ENCODE results near the gene WDFY3. TPM values are rescaled to one million over a fixed set of nuclear protein-coding genes. Genes with fewer than 3 reads are reported as not detected.

The WDFY3 gene
- total RNA-seq, 1 experiment from 2014 or later = 42.7 TPM

DNA sequence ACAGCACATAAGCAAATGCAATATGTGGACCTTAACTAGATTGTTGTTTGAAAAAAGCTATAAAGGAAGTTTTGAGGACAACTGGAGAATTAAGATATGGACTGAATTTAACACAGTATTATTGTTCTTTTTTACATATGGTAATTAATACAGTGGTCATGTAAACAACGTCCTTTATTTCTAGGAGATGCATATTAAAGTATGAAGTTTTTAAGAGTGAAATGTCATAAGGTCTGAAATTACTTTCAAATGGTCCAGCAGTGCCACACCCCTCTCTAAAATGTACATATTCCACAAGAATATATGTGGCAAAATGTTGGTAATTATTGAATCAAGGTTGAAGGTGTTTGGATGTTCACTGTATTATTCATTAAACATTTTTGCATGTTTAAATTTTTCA is 40.9 kb downstream of the WDFY3 start:
- peaks cover 6% of the 10 kb centered on the region for H3K36me3 Mint-ChIP-seq (ENCODE audit: insufficient read depth, unreplicated experiment)
- H3K4me1 ChIP-seq = peaks cover 8% of the 10 kb centered on the region; the same call in 1 of the 2 replicates
- no TSS peak for BruUV-seq (replicated peaks)
- TF ChIP-seq CTCF (IDR thresholded peaks at IDR 0.05; ENCODE audit: insufficient read depth in 1 of 2, low read depth in 1 of 2, low read length in 1 of 2, severe bottlenecking in 1 of 2, unreplicated experiment in 1 of 2) = no peak
- H3K9me3 ChIP-seq = no peaks in the 10 kb centered on the region
- ChIA-PET CTCF (no interaction called here), POLR2A (no interaction called here)
- H3K36me3 ChIP-seq (ENCODE audit: control insufficient read depth, insufficient read depth, low read length) = no peaks in the 10 kb centered on the region
- no peak for DNase-seq
- H3K4me3 Mint-ChIP-seq (ENCODE audit: unreplicated experiment) = no peak overlapping the region
- H3K9me3 Mint-ChIP-seq (ENCODE audit: unreplicated experiment) = no peaks in the 10 kb centered on the region
- H3K4me1 Mint-ChIP-seq (ENCODE audit: low read depth, unreplicated experiment) = peaks cover 9% of the 10 kb centered on the region
- H3K27ac Mint-ChIP-seq (ENCODE audit: unreplicated experiment) = no peak overlapping the region
- H3K27me3 ChIP-seq (replicated peaks; ENCODE audit: control insufficient read depth, insufficient read depth, low read length) = no peaks in the 10 kb centered on the region
- intact Hi-C loops (cut with micrococcal nuclease; ENCODE audit: unreplicated experiment) = no loop called here
- H3K4me3 ChIP-seq (ENCODE audit: low read depth, low read length) = no peak overlapping the region
- no peaks in the 10 kb centered on the region for H3K27me3 Mint-ChIP-seq (ENCODE audit: insufficient read depth, unreplicated experiment)

DNA sequence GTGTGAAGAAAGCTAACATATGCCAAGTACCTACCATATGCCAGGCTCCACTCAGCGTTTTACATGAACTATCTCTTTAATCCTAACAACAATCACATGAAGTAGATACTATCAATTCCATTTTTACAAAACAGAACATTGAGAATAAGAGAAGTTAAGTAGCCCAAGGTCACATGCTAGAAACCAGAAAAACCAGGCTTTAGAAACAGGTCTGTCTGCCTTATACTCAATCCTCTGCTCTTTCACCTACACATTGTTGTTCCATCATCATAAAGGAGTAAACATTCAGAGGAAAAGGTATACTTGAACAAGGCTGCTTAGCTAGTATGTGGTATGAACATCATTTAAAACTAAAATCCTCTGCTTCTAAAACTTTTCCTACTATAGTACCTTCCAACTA is 42.1 kb downstream of the WDFY3 start:
- no peak overlapping the region for H3K4me3 ChIP-seq (ENCODE audit: low read depth, low read length)
- ChIA-PET POLR2A (no interaction called here), CTCF (no interaction called here)
- Mint-ChIP-seq H3K4me3 (ENCODE audit: unreplicated experiment) (no peak overlapping the region), H3K4me1 (ENCODE audit: low read depth, unreplicated experiment) (peaks cover 9% of the 10 kb centered on the region), H3K36me3 (ENCODE audit: insufficient read depth, unreplicated experiment) (peaks cover 6% of the 10 kb centered on the region), H3K9me3 (ENCODE audit: unreplicated experiment) (no peaks in the 10 kb centered on the region), H3K27ac (ENCODE audit: unreplicated experiment) (no peak overlapping the region), H3K27me3 (ENCODE audit: insufficient read depth, unreplicated experiment) (no peaks in the 10 kb centered on the region)
- H3K36me3 ChIP-seq (ENCODE audit: control insufficient read depth, insufficient read depth, low read length) = no peaks in the 10 kb centered on the region
- BruUV-seq (replicated peaks) = no TSS peak
- peaks cover 8% of the 10 kb centered on the region; the same call in 1 of the 2 replicates for H3K4me1 ChIP-seq
- no peaks in the 10 kb centered on the region for H3K27me3 ChIP-seq (replicated peaks; ENCODE audit: control insufficient read depth, insufficient read depth, low read length)
- intact Hi-C loops (cut with micrococcal nuclease; ENCODE audit: unreplicated experiment) = no loop called here
- no peak for DNase-seq
- no peak for TF ChIP-seq CTCF (IDR thresholded peaks at IDR 0.05; ENCODE audit: insufficient read depth in 1 of 2, low read depth in 1 of 2, low read length in 1 of 2, severe bottlenecking in 1 of 2, unreplicated experiment in 1 of 2)
- no peaks in the 10 kb centered on the region for H3K9me3 ChIP-seq

DNA sequence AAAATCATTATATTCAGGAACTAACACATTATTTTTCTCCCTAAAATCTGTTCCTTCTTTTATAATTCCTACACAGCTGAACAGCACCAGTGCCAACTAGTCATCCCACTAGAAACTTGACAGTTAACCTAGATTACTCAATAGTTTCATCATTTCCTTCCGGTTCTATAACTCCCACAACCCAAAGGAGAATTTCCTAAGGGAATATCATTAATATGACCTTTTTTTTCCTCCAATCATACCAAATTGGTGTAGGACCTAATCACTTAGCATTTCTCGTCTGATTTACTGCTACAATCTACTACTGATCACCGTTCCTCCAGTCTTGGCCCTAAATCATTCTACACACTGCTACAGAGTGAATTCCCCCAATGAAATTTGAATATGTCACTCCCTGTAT is 45.9 kb downstream of the WDFY3 start:
- Histone ChIP-seq H3K4me3 (ENCODE audit: low read depth, low read length) (no peak overlapping the region), H3K36me3 (ENCODE audit: control insufficient read depth, insufficient read depth, low read length) (no peaks in the 10 kb centered on the region), H3K27me3 (replicated peaks; ENCODE audit: control insufficient read depth, insufficient read depth, low read length) (no peaks in the 10 kb centered on the region), H3K9me3 (no peaks in the 10 kb centered on the region), H3K4me1 (peaks cover 8% of the 10 kb centered on the region; the same call in 1 of the 2 replicates)
- ChIA-PET POLR2A (no interaction called here), CTCF (no interaction called here)
- Mint-ChIP-seq H3K27me3 (ENCODE audit: insufficient read depth, unreplicated experiment) (no peaks in the 10 kb centered on the region), H3K9me3 (ENCODE audit: unreplicated experiment) (no peaks in the 10 kb centered on the region), H3K4me3 (ENCODE audit: unreplicated experiment) (no peak overlapping the region), H3K36me3 (ENCODE audit: insufficient read depth, unreplicated experiment) (no peaks in the 10 kb centered on the region), H3K27ac (ENCODE audit: unreplicated experiment) (no peak overlapping the region), H3K4me1 (ENCODE audit: low read depth, unreplicated experiment) (peaks cover 9% of the 10 kb centered on the region)
- intact Hi-C loops (cut with micrococcal nuclease; ENCODE audit: unreplicated experiment) = no loop called here
- no peak for DNase-seq
- BruUV-seq (replicated peaks) = no TSS peak
- TF ChIP-seq CTCF (IDR thresholded peaks at IDR 0.05; ENCODE audit: insufficient read depth in 1 of 2, low read depth in 1 of 2, low read length in 1 of 2, severe bottlenecking in 1 of 2, unreplicated experiment in 1 of 2) = no peak
